WERI-Rb-1 (cell line): ENCODE data around the gene HMGCR.

ENCODE experiments used
- DNase-seq: peaks from one replicate; pipeline ENCODE4 v3.0.0-alpha.2; 2020
- H3K27ac ChIP-seq: fragments of 250-450 bp; sonication (Bioruptor Pico); 2 replicates; pipeline ENCODE4 v1.5.1; 2020; ENCODE audit warnings: mild to moderate bottlenecking, moderate library complexity
- H3K27me3 ChIP-seq: fragments of 250-450 bp; sonication (Bioruptor Pico); 2 replicates; pipeline ENCODE4 v1.5.1; 2021; ENCODE audit warnings: mild to moderate bottlenecking, low read depth, moderate library complexity; ENCODE audit not compliant: insufficient read depth, severe bottlenecking
- H3K36me3 ChIP-seq: fragments of 250-450 bp; sonication (Bioruptor Pico); 2 replicates; pipeline ENCODE4 v1.5.1; 2020; ENCODE audit warnings: mild to moderate bottlenecking, moderate library complexity
- H3K4me3 ChIP-seq: 2 replicates; pipeline ENCODE4 v1.5.1; 2011; ENCODE audit warnings: low read depth, mild to moderate bottlenecking, control low read depth, low read length
- H3K9me3 ChIP-seq: fragments of 250-450 bp; sonication (Bioruptor Pico); 2 replicates; pipeline ENCODE4 v1.5.1; 2021; ENCODE audit warnings: mild to moderate bottlenecking, moderate library complexity; ENCODE audit not compliant: severe bottlenecking
- TF ChIP-seq, protein P1 (sequence below): IDR thresholded peaks from 2 replicates; pipeline ENCODE4 v1.5.1; 2011; ENCODE audit warnings: low read depth, mild to moderate bottlenecking, control low read depth, inconsistent platforms, low read length

HMGCR gene

DNA sequence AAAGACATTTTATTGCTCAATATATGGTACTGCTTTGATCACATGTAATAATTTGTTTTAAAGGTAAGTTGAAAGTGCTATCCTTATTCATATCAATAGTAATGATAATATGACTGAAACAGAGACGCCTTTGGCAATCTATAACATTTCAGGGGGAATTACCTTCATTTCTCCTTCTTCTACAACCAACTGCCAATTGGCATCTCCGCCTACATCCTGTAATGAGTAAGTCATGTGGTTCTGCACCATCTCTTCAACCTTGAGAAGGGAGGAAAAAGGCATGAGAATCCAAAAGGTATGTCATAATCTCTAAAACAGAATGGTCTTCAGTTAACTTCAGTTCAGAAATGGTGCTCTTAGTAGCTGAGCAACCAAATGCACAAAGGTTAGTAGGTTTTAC, 52.4 kb downstream of the HMGCR start:
- Histone ChIP-seq H3K9me3 (no peaks in the 10 kb centered on the region), H3K4me3 (no peak overlapping the region), H3K36me3 (peaks cover 12% of the 10 kb centered on the region), H3K27ac (no peak overlapping the region), H3K27me3 (no peaks in the 10 kb centered on the region)
- no peak for DNase-seq
- TF ChIP-seq, protein P1, sequence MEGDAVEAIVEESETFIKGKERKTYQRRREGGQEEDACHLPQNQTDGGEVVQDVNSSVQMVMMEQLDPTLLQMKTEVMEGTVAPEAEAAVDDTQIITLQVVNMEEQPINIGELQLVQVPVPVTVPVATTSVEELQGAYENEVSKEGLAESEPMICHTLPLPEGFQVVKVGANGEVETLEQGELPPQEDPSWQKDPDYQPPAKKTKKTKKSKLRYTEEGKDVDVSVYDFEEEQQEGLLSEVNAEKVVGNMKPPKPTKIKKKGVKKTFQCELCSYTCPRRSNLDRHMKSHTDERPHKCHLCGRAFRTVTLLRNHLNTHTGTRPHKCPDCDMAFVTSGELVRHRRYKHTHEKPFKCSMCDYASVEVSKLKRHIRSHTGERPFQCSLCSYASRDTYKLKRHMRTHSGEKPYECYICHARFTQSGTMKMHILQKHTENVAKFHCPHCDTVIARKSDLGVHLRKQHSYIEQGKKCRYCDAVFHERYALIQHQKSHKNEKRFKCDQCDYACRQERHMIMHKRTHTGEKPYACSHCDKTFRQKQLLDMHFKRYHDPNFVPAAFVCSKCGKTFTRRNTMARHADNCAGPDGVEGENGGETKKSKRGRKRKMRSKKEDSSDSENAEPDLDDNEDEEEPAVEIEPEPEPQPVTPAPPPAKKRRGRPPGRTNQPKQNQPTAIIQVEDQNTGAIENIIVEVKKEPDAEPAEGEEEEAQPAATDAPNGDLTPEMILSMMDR, result no peak

DNA sequence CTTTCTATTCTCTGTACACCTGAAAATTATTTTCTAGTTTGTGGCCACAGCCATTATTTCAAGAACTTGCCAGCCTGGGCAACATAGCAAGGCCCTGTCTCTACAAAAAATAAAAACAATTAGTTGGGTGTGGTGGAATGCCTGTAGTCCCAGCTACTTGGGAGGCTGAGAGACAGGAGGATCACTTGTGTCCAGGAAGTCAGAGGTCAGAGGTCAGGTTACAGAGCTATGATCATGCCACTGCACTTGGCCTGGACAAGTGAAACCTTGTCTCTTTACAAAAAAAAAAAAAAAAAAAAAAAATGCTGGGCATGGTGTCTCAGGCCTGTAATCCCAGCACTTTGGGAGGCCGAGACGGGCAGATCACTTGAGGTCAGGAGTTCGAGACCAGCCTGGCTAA, 58.3 kb downstream of the HMGCR start:
- no peaks in the 10 kb centered on the region for H3K9me3 ChIP-seq
- peaks cover 6% of the 10 kb centered on the region; the same call in 1 of the 2 replicates for H3K36me3 ChIP-seq
- TF ChIP-seq, protein P1, result no peak
- DNase-seq, result no peak
- H3K4me3 ChIP-seq, result no peak overlapping the region
- H3K27me3 ChIP-seq, result no peaks in the 10 kb centered on the region
- H3K27ac ChIP-seq, result no peak overlapping the region

DNA sequence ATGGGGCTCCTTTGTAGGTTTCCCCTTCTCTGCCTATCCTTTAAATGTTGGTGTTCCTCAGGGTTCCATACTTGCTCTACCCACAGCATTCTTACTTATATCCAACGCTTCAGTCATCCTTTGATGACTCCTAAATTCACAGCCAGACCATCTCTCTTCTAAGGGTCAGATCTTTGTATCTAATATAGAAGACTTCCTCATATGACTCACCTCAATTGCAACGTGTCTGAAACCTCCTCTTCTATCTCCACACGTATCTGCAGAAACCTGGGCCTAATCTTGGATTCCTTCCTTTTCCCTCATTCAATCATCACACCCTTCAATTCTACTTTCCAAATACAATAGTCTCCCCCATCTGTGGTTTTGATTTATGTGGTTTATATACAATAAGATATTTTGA, 68.3 kb downstream of the HMGCR start:
- no peak overlapping the region for H3K4me3 ChIP-seq
- no peaks in the 10 kb centered on the region for H3K27me3 ChIP-seq
- no peaks in the 10 kb centered on the region for H3K9me3 ChIP-seq
- no peak overlapping the region for H3K27ac ChIP-seq
- no peak for DNase-seq
- H3K36me3 ChIP-seq, result peaks cover 5% of the 10 kb centered on the region
- TF ChIP-seq, protein P1, result no peak
